Ovary (tissue), 3 donors: ENCODE results near the gene OCSTAMP.

ENCODE experiments used
- POLR2A ChIP-seq: fragments of 450-650 bp; IDR thresholded peaks from one replicate; pipeline ENCODE4 v1.6.1; 2017; ENCODE audit warnings: antibody characterized with exemption, mild to moderate bottlenecking, moderate library complexity
- TF ChIP-seq, protein P1 (sequence below), 3 donors: fragments of 450-650 bp in 2 of 3; fragments of 200-600 bp in 1 of 3; IDR thresholded peaks; one replicate each; pipeline versions ENCODE4 v1.5.1 to v1.8.0; 2016 to 2022; ENCODE audit warnings: antibody characterized with exemption in 3 of 3, mild to moderate bottlenecking in 1 of 3
- donor health status: DM: no; HTN: no; CAD: no.

DNA sequence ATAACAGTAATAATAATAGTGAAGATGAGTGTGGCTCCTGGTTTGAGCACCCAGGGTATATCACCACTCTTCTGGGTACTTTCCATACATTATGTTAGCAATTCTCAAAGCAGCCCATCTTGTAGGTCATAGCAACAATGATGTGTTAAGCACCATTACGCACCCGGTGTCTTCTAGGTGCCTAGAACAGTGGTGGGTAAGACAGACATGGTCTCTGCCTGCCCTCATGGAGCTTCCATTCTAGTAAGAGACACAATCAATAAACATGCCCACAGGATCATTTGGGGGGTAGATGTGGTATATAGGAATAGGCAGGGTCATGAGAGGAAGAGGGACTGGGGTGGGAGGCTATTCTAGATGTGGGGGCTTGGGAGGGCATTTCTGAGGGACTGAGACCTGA, 21.0 kb upstream of the OCSTAMP start:
- TF ChIP-seq, protein P1, sequence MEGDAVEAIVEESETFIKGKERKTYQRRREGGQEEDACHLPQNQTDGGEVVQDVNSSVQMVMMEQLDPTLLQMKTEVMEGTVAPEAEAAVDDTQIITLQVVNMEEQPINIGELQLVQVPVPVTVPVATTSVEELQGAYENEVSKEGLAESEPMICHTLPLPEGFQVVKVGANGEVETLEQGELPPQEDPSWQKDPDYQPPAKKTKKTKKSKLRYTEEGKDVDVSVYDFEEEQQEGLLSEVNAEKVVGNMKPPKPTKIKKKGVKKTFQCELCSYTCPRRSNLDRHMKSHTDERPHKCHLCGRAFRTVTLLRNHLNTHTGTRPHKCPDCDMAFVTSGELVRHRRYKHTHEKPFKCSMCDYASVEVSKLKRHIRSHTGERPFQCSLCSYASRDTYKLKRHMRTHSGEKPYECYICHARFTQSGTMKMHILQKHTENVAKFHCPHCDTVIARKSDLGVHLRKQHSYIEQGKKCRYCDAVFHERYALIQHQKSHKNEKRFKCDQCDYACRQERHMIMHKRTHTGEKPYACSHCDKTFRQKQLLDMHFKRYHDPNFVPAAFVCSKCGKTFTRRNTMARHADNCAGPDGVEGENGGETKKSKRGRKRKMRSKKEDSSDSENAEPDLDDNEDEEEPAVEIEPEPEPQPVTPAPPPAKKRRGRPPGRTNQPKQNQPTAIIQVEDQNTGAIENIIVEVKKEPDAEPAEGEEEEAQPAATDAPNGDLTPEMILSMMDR (IDR thresholded peaks at IDR 0.05): no peak
- no peak for TF ChIP-seq POLR2A
